ENCODE results near the gene ZRANB3.

DNA sequence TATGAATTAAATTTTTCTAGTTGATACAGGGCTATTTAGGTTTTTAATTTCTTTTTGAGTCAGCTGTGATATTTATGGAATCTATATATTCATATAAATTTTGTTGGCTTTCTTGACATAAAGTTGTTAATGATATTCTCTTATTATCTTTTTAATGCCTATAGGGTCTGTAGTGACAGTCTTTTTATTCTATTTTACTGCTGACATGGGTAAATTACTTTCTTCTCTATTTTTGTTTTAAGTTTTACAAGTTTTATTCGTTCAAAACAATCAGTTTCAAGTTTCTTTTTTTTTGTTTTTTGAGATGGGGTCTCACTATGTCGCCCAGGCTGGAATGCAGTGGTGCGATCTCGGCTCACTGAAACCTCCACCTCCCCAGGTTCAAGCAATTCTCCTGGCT is 226.3 kb downstream of the ZRANB3 start:
- TF ChIP-seq SIX1 (CRISPR knock-in tag; IDR thresholded peaks at IDR 0.05; ENCODE audit: borderline replicate concordance): no peak
- no peak for TF ChIP-seq RBM39 (IDR thresholded peaks at IDR 0.05; ENCODE audit: low read depth, low read length, poor library complexity, severe bottlenecking)
- TF ChIP-seq, protein P1, sequence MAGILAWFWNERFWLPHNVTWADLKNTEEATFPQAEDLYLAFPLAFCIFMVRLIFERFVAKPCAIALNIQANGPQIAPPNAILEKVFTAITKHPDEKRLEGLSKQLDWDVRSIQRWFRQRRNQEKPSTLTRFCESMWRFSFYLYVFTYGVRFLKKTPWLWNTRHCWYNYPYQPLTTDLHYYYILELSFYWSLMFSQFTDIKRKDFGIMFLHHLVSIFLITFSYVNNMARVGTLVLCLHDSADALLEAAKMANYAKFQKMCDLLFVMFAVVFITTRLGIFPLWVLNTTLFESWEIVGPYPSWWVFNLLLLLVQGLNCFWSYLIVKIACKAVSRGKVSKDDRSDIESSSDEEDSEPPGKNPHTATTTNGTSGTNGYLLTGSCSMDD (CRISPR knock-in tag; IDR thresholded peaks at IDR 0.05): no peak
- no peak for TF ChIP-seq CEBPB (IDR thresholded peaks at IDR 0.05; ENCODE audit: borderline replicate concordance, low read depth, low read length)
- TF ChIP-seq, protein P2, sequence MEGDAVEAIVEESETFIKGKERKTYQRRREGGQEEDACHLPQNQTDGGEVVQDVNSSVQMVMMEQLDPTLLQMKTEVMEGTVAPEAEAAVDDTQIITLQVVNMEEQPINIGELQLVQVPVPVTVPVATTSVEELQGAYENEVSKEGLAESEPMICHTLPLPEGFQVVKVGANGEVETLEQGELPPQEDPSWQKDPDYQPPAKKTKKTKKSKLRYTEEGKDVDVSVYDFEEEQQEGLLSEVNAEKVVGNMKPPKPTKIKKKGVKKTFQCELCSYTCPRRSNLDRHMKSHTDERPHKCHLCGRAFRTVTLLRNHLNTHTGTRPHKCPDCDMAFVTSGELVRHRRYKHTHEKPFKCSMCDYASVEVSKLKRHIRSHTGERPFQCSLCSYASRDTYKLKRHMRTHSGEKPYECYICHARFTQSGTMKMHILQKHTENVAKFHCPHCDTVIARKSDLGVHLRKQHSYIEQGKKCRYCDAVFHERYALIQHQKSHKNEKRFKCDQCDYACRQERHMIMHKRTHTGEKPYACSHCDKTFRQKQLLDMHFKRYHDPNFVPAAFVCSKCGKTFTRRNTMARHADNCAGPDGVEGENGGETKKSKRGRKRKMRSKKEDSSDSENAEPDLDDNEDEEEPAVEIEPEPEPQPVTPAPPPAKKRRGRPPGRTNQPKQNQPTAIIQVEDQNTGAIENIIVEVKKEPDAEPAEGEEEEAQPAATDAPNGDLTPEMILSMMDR (CRISPR knock-in tag; IDR thresholded peaks at IDR 0.05): no peak
- no peak for TF ChIP-seq ZNF30 (CRISPR knock-in tag; IDR thresholded peaks at IDR 0.05)
- TF ChIP-seq BRCA1 (CRISPR knock-in tag; IDR thresholded peaks at IDR 0.05): no peak

Measured in HepG2 (cell line).